MV-4-11 (cell line): ENCODE results near the gene AGMO.
"Not testable (repeated sequence)": the region's sequence is repeated elsewhere in the genome, so short reads cannot be mapped to it uniquely, and the experiment has no call there.

Source experiments
- DNase-seq: peaks from one replicate; lab custom pipeline; 2025; lab: John Stamatoyannopoulos, UW

The AGMO gene

GRCh38 chr7:15559416-15559928 lies 2.3 kb downstream of the AGMO start:
- no peak for DNase-seq

GRCh38 chr7:15558756-15559155 lies 3.1 kb downstream of the AGMO start:
- no peak for DNase-seq

- no peak for DNase-seq
These were observed 4.1 kb downstream of the AGMO start for GRCh38 chr7:15557686-15558085.

- no peak for DNase-seq
These were observed 4.6 kb downstream of the AGMO start for GRCh38 chr7:15557186-15557585.

- DNase-seq, result no peak
These were observed 5.3 kb downstream of the AGMO start for GRCh38 chr7:15556339-15557105.

- DNase-seq, result no peak
These were observed 6.4 kb downstream of the AGMO start for GRCh38 chr7:15555381-15555859.

- DNase-seq, result no peak
These were observed 7.1 kb downstream of the AGMO start for GRCh38 chr7:15554744-15555143.

GRCh38 chr7:15554081-15554480 lies 7.7 kb downstream of the AGMO start:
- DNase-seq, result no peak

- not testable (repeated sequence) for DNase-seq
These were observed 14.5 kb downstream of the AGMO start for GRCh38 chr7:15547320-15547719.

- no peak for DNase-seq
These were observed 15.5 kb downstream of the AGMO start for GRCh38 chr7:15546272-15546792.

- no peak for DNase-seq
These were observed 17.8 kb downstream of the AGMO start for GRCh38 chr7:15544050-15544449.

- no peak for DNase-seq
These were observed 18.6 kb downstream of the AGMO start for GRCh38 chr7:15543256-15543655.

GRCh38 chr7:15527648-15528047 lies 34.2 kb downstream of the AGMO start:
- no peak for DNase-seq

- no peak for DNase-seq
These were observed 36.1 kb downstream of the AGMO start for GRCh38 chr7:15525652-15526263.

GRCh38 chr7:15524077-15524476 lies 37.7 kb downstream of the AGMO start:
- no peak for DNase-seq

- not testable (repeated sequence) for DNase-seq
These were observed 44.0 kb downstream of the AGMO start for GRCh38 chr7:15517865-15518264.

- no peak for DNase-seq
These were observed 46.6 kb downstream of the AGMO start for GRCh38 chr7:15515252-15515651.

GRCh38 chr7:15508258-15508657 lies 53.6 kb downstream of the AGMO start:
- no peak for DNase-seq

- DNase-seq, result no peak
These were observed 54.1 kb downstream of the AGMO start for GRCh38 chr7:15507708-15508107.

- DNase-seq, result no peak
These were observed 54.6 kb downstream of the AGMO start for GRCh38 chr7:15507171-15507570.

- no peak for DNase-seq
These were observed 56.1 kb downstream of the AGMO start for GRCh38 chr7:15505761-15506160.

- no peak for DNase-seq
These were observed 57.5 kb downstream of the AGMO start for GRCh38 chr7:15504351-15504750.

GRCh38 chr7:15503603-15504290 lies 58.1 kb downstream of the AGMO start:
- DNase-seq, result no peak
